OCI-LY1 (cell line): Measurements from ENCODE around the gene TOMM6.

Experiments
- H2AFZ ChIP-seq: fragments of 200-600 bp; sonication (generic), shearing (Covaris generic); 2 replicates; pipeline ENCODE4 v1.6.0; 2014; ENCODE audit warnings: antibody characterized with exemption, mild to moderate bottlenecking, low read length
- H3F3A ChIP-seq: fragments of 200-600 bp; sonication (generic), shearing (Covaris generic); 2 replicates; pipeline ENCODE4 v1.6.0; 2014; ENCODE audit warnings: mild to moderate bottlenecking, antibody characterized with exemption, low read length, moderate library complexity; ENCODE audit not compliant: insufficient read depth
- H3K27ac ChIP-seq: fragments of 200-600 bp; sonication (generic); 2 replicates; pipeline ENCODE4 v1.5.1; 2014; ENCODE audit warnings: low read length, mixed run types, mild to moderate bottlenecking, low read depth; ENCODE audit not compliant: poor library complexity, severe bottlenecking
- H3K27me3 ChIP-seq: fragments of 200-600 bp; sonication (generic); 2 replicates; pipeline ENCODE4 v1.6.0; 2014; ENCODE audit warnings: antibody characterized with exemption, mild to moderate bottlenecking, low read length, moderate library complexity; ENCODE audit not compliant: insufficient read depth
- H3K36me3 ChIP-seq: fragments of 200-600 bp; sonication (generic); 2 replicates; pipeline ENCODE4 v1.6.1; 2014; ENCODE audit warnings: mild to moderate bottlenecking, antibody characterized with exemption, low read length, moderate library complexity, mixed read lengths; ENCODE audit not compliant: insufficient read depth
- H3K4me1 ChIP-seq: fragments of 200-600 bp; sonication (generic); 2 replicates; pipeline ENCODE4 v1.5.1; 2014; ENCODE audit warnings: mild to moderate bottlenecking, low read length, moderate library complexity; ENCODE audit not compliant: insufficient read depth, severe bottlenecking
- H3K4me2 ChIP-seq: fragments of 200-600 bp; sonication (generic), shearing (Covaris generic); 2 replicates; pipeline ENCODE4 v1.6.1; 2014; ENCODE audit warnings: low read length
- H3K4me3 ChIP-seq: fragments of 200-600 bp; sonication (generic); 2 replicates; pipeline ENCODE4 v1.5.1; 2014; ENCODE audit warnings: low read length, low read depth, mild to moderate bottlenecking, mixed read lengths; ENCODE audit not compliant: poor library complexity, severe bottlenecking
- H3K79me2 ChIP-seq: fragments of 200-600 bp; shearing (Covaris generic); 2 replicates; pipeline ENCODE4 v1.6.1; 2016; ENCODE audit warnings: mixed run types, low read length, mixed read lengths; ENCODE audit not compliant: insufficient read depth
- H3K9ac ChIP-seq: fragments of 200-600 bp; sonication (generic), shearing (Covaris generic); 2 replicates; pipeline ENCODE4 v1.6.1; 2014; ENCODE audit warnings: mild to moderate bottlenecking, low read length, mixed read lengths
- H3K9me2 ChIP-seq: fragments of 200-600 bp; sonication (generic), shearing (Covaris generic); 2 replicates; pipeline ENCODE4 v1.6.1; 2014; ENCODE audit warnings: low read depth, mild to moderate bottlenecking, low read length, mixed read lengths
- H3K9me3 ChIP-seq: fragments of 200-600 bp; shearing (Covaris generic); 2 replicates; pipeline ENCODE4 v1.6.1; 2014; ENCODE audit warnings: low read length, mixed read lengths
- H4K20me1 ChIP-seq: fragments of 200-600 bp; sonication (generic), shearing (Covaris generic); 2 replicates; pipeline ENCODE4 v1.6.0; 2016; ENCODE audit warnings: mild to moderate bottlenecking, low read length; ENCODE audit not compliant: insufficient read depth
- CTCF ChIP-seq: fragments of 200-600 bp; sonication (generic), shearing (Covaris generic); IDR thresholded peaks from 2 replicates; pipeline ENCODE4 v1.5.1; 2017; ENCODE audit warnings: mild to moderate bottlenecking, antibody characterized with exemption, low read length, moderate library complexity, mixed read lengths
- EZH2 ChIP-seq: fragments of 200-600 bp; sonication (generic), shearing (Covaris generic); IDR thresholded peaks from 2 replicates; pipeline ENCODE4 v1.8.0; 2017; ENCODE audit warnings: borderline replicate concordance, mixed run types, mild to moderate bottlenecking, antibody characterized with exemption, low read length, moderate library complexity, mixed read lengths

Gene TOMM6

GRCh38 chr6:41748542-41748941, 39.0 kb upstream of the TOMM6 start:
- no peak overlapping the region for H2AFZ ChIP-seq
- H4K20me1 ChIP-seq, result no peaks in the 10 kb centered on the region
- H3K27ac ChIP-seq, result no peak overlapping the region
- H3K36me3 ChIP-seq, result no peaks in the 10 kb centered on the region
- H3K27me3 ChIP-seq, result no peaks in the 10 kb centered on the region
- no peak overlapping the region for H3K9ac ChIP-seq
- H3K79me2 ChIP-seq, result no peaks in the 10 kb centered on the region
- no peaks in the 10 kb centered on the region for H3F3A ChIP-seq
- no peak overlapping the region for H3K4me2 ChIP-seq
- no peaks in the 10 kb centered on the region for H3K9me2 ChIP-seq
- H3K4me1 ChIP-seq, result no peaks in the 10 kb centered on the region
- TF ChIP-seq EZH2 (no peak), CTCF (no peak)
- no peaks in the 10 kb centered on the region for H3K9me3 ChIP-seq
- H3K4me3 ChIP-seq, result no peak overlapping the region

- no peak overlapping the region for H3K4me2 ChIP-seq
- H3K27ac ChIP-seq, result no peak overlapping the region
- H3K27me3 ChIP-seq, result no peaks in the 10 kb centered on the region
- TF ChIP-seq EZH2 (no peak), CTCF (no peak)
- H3K4me1 ChIP-seq, result no peaks in the 10 kb centered on the region
- no peak overlapping the region for H3K4me3 ChIP-seq
- no peaks in the 10 kb centered on the region for H3F3A ChIP-seq
- H3K79me2 ChIP-seq, result no peaks in the 10 kb centered on the region
- no peaks in the 10 kb centered on the region for H3K9me2 ChIP-seq
- no peak overlapping the region for H3K9ac ChIP-seq
- H2AFZ ChIP-seq, result no peak overlapping the region
- no peaks in the 10 kb centered on the region for H3K9me3 ChIP-seq
- no peaks in the 10 kb centered on the region for H3K36me3 ChIP-seq
- H4K20me1 ChIP-seq, result no peaks in the 10 kb centered on the region
Measured at GRCh38 chr6:41750374-41750773, 37.1 kb upstream of the TOMM6 start.

- Histone ChIP-seq H3K27ac (no peak overlapping the region), H3K9me3 (no peaks in the 10 kb centered on the region), H3K79me2 (no peaks in the 10 kb centered on the region), H4K20me1 (no peaks in the 10 kb centered on the region), H3K4me3 (no peak overlapping the region), H3K36me3 (no peaks in the 10 kb centered on the region), H3K4me2 (no peak overlapping the region), H3K4me1 (no peaks in the 10 kb centered on the region), H3K27me3 (peaks cover 4% of the 10 kb centered on the region; the same call in 1 of the 2 replicates), H2AFZ (no peak overlapping the region), H3K9ac (no peak overlapping the region), H3F3A (no peaks in the 10 kb centered on the region), H3K9me2 (no peaks in the 10 kb centered on the region)
- no peak for TF ChIP-seq CTCF
- no peak for TF ChIP-seq EZH2
Measured at GRCh38 chr6:41755895-41756294, 31.6 kb upstream of the TOMM6 start.
